ENCODE measurements around the gene CAMTA2.
"Not testable (repeated sequence)": the region's sequence is repeated elsewhere in the genome, so short reads cannot be mapped to it uniquely, and the experiment has no call there.

CAMTA2 gene

GRCh38 chr17:4928881-4929280 lies 58.6 kb downstream of the CAMTA2 start:
- no peak for DNase-seq (ENCODE audit: low read depth)

GRCh38 chr17:4926577-4927335 lies 60.7 kb downstream of the CAMTA2 start:
- DNase-seq (ENCODE audit: low read depth), result not testable (repeated sequence)

- no peak for DNase-seq (ENCODE audit: low read depth)
Observed at GRCh38 chr17:4921320-4921719, 66.2 kb downstream of the CAMTA2 start.

- DNase-seq (ENCODE audit: low read depth), result no peak
Observed at GRCh38 chr17:4920351-4921048, 67.0 kb downstream of the CAMTA2 start.

- DNase-seq (ENCODE audit: low read depth), result no peak
Observed at GRCh38 chr17:4919511-4920047, 67.9 kb downstream of the CAMTA2 start.

All from CMK (cell line).